Neuronal stem cell (in vitro differentiated cells): ENCODE data around the gene SMG9.
A peak's percentile ranks its signal among the peaks of the same experiment; 100 is the strongest.

Source experiments
- DNase-seq: peaks from one replicate; pipeline ENCODE4 v3.0.0-alpha.2; 2013; ENCODE audit warnings: low spot score
- H2AFZ ChIP-seq: one replicate; pipeline ENCODE4 v1.6.1; 2013; ENCODE audit warnings: mild to moderate bottlenecking, low read length, inconsistent platforms
- H2AK5ac ChIP-seq: 2 replicates; pipeline ENCODE4 v1.6.1; 2013; ENCODE audit warnings: low read depth, mild to moderate bottlenecking, inconsistent platforms, low read length, moderate library complexity, mixed read lengths
- H2BK120ac ChIP-seq: 2 replicates; pipeline ENCODE4 v1.6.1; 2013; ENCODE audit warnings: low read depth, mild to moderate bottlenecking, inconsistent platforms, low read length, moderate library complexity, mixed read lengths
- H2BK12ac ChIP-seq: one replicate; pipeline ENCODE4 v1.6.1; 2013; ENCODE audit warnings: low read length, inconsistent platforms
- H2BK15ac ChIP-seq: 2 replicates; pipeline ENCODE4 v1.6.1; 2013; ENCODE audit warnings: mild to moderate bottlenecking, low read length, inconsistent platforms, mixed read lengths
- H2BK5ac ChIP-seq: one replicate; pipeline ENCODE4 v1.6.1; 2013; ENCODE audit warnings: inconsistent platforms, mild to moderate bottlenecking, low read length, moderate library complexity
- H3K14ac ChIP-seq: one replicate; pipeline ENCODE4 v1.6.1; 2013; ENCODE audit warnings: low read length, inconsistent platforms
- H3K18ac ChIP-seq: 2 replicates; pipeline ENCODE4 v1.6.1; 2013; ENCODE audit warnings: low read length, inconsistent platforms
- H3K23ac ChIP-seq: 2 replicates; pipeline ENCODE4 v1.6.1; 2013; ENCODE audit warnings: low read depth, mild to moderate bottlenecking, mixed read lengths, low read length, inconsistent platforms; ENCODE audit not compliant: poor library complexity
- H3K27ac ChIP-seq: replicated peaks from 3 replicates; pipeline ENCODE4 v1.5.1; 2013; ENCODE audit warnings: low read length, inconsistent platforms
- H3K27me3 ChIP-seq, 3 experiments: 2 replicates each; pipeline ENCODE4 v1.6.1; 2013; ENCODE audit warnings: low read length in 3 of 3, mild to moderate bottlenecking in 2 of 3, inconsistent platforms in 1 of 3, low read depth in 1 of 3, mixed read lengths in 1 of 3, moderate library complexity in 1 of 3; ENCODE audit not compliant: control insufficient read depth in 3 of 3, insufficient read depth in 3 of 3
- H3K36me3 ChIP-seq, 2 donors: replicated peaks in 1 of 2; 2 replicates each; pipeline ENCODE4 v1.6.1; 2013; ENCODE audit warnings: low read length in 2 of 2; ENCODE audit not compliant: control insufficient read depth in 2 of 2, insufficient read depth in 2 of 2
- H3K4ac ChIP-seq: 2 replicates; pipeline ENCODE4 v1.6.1; 2013; ENCODE audit warnings: inconsistent platforms, mild to moderate bottlenecking, low read length, moderate library complexity
- H3K4me1 ChIP-seq, 2 donors: 1 replicate in 1 of 2; 2 replicates in 1 of 2; pipeline ENCODE4 v1.6.1; 2013; ENCODE audit warnings: low read length in 2 of 2, low read depth in 1 of 2; ENCODE audit not compliant: control insufficient read depth in 2 of 2, insufficient read depth in 1 of 2
- H3K4me2 ChIP-seq: one replicate; pipeline ENCODE4 v1.6.1; 2013; ENCODE audit warnings: mild to moderate bottlenecking, low read length, inconsistent platforms; ENCODE audit not compliant: insufficient read depth, poor library complexity, severe bottlenecking
- H3K4me3 ChIP-seq, 2 donors: 2 replicates each; pipeline ENCODE4 v1.5.1; 2013; ENCODE audit warnings: low read length in 2 of 2, mild to moderate bottlenecking in 2 of 2, inconsistent platforms in 1 of 2, moderate library complexity in 1 of 2
- H3K79me1 ChIP-seq: one replicate; pipeline ENCODE4 v1.6.1; 2013; ENCODE audit warnings: low read depth, mild to moderate bottlenecking, inconsistent platforms, low read length, moderate library complexity
- H3K9ac ChIP-seq: one replicate; pipeline ENCODE4 v1.6.1; 2013; ENCODE audit warnings: mild to moderate bottlenecking, low read depth, low read length, inconsistent platforms; ENCODE audit not compliant: poor library complexity
- H3K9me3 ChIP-seq, 2 donors: replicated peaks in 1 of 2; 2 replicates each; pipeline versions ENCODE3 to v1.6.1; 2013; ENCODE audit warnings: low read length in 2 of 2, mild to moderate bottlenecking in 2 of 2, inconsistent platforms in 1 of 2, low read depth in 1 of 2, mixed read lengths in 1 of 2, moderate library complexity in 1 of 2; ENCODE audit not compliant: control insufficient read depth in 2 of 2, insufficient read depth in 1 of 2
- H4K8ac ChIP-seq: one replicate; pipeline ENCODE4 v1.6.1; 2013; ENCODE audit warnings: low read depth, mild to moderate bottlenecking, inconsistent platforms, low read length, moderate library complexity
- H4K91ac ChIP-seq: one replicate; pipeline ENCODE4 v1.6.1; 2013; ENCODE audit warnings: low read length, low read depth, mild to moderate bottlenecking, inconsistent platforms; ENCODE audit not compliant: poor library complexity
- WGBS, 2 donors: extraction: QIAGEN DNeasy Blood & Tissue Kit; methylation state at CpG; one replicate each; pipeline ENCODE4 v1.1.7; 2013; ENCODE audit warnings: missing lambda C conversion rate in 2 of 2, mixed read lengths in 1 of 2; ENCODE audit not compliant: insufficient read length in 2 of 2, insufficient replicate concordance in 1 of 2; ENCODE audit errors: extremely low coverage in 2 of 2; 5-methylcytosine and 5-hydroxymethylcytosine counted together

SMG9 gene

GRCh38 chr19:43797118-43797517, 42.4 kb upstream of the SMG9 start:
- Histone ChIP-seq H3K27ac (no peak overlapping the region), H3K14ac (no peak overlapping the region), H2AK5ac (no peak overlapping the region), H3K23ac (peak overlapping the region; percentile 68), H3K4me3 (no peak overlapping the region), H3K9ac (no peak overlapping the region), H3K27me3 (peaks cover 2 to 59% (median 36%) of the 10 kb centered on the region in 3 experiments), H2BK12ac (no peak overlapping the region), H3K4me1 (peaks cover 5% of the 10 kb centered on the region in 2 donors), H3K18ac (no peak overlapping the region), H3K4ac (no peak overlapping the region), H4K91ac (no peak overlapping the region), H3K79me1 (no peaks in the 10 kb centered on the region), H4K8ac (no peak overlapping the region), H2BK120ac (no peak overlapping the region), H3K9me3 (peaks cover 0 to 9% of the 10 kb centered on the region in 2 donors), H2BK15ac (no peak overlapping the region), H2BK5ac (no peak overlapping the region), H2AFZ (no peak overlapping the region), H3K36me3 (no peaks in the 10 kb centered on the region), H3K4me2 (no peak overlapping the region)
- no CpG with 5 or more reads among the region's 6 CpGs for WGBS, 2 donors
- DNase-seq, result no peak

- no peak overlapping the region for H3K9ac ChIP-seq
- DNase-seq, result no peak
- no peak overlapping the region for H2BK5ac ChIP-seq
- H3K14ac ChIP-seq, result no peak overlapping the region
- H4K8ac ChIP-seq, result no peak overlapping the region
- no peak overlapping the region for H3K4ac ChIP-seq
- H2AFZ ChIP-seq, result no peak overlapping the region
- no peak overlapping the region for H4K91ac ChIP-seq
- no peaks in the 10 kb centered on the region for H3K4me1 ChIP-seq
- H3K79me1 ChIP-seq, result no peaks in the 10 kb centered on the region
- H3K36me3 ChIP-seq, result no peaks in the 10 kb centered on the region
- no peak overlapping the region for H3K18ac ChIP-seq
- H3K27ac ChIP-seq, result no peak overlapping the region
- no peak overlapping the region for H2BK15ac ChIP-seq
- H3K27me3 ChIP-seq, result peaks cover 0 to 5% (median 4%) of the 10 kb centered on the region in 3 experiments
- WGBS, 2 donors, result no CpG with 5 or more reads among the region's 3 CpGs
- H3K4me3 ChIP-seq, result no peak overlapping the region
- no peak overlapping the region for H2BK120ac ChIP-seq
- H3K4me2 ChIP-seq, result no peak overlapping the region
- H3K23ac ChIP-seq, result no peak overlapping the region
- no peak overlapping the region for H2AK5ac ChIP-seq
- no peak overlapping the region for H2BK12ac ChIP-seq
- H3K9me3 ChIP-seq, result peaks cover 0 to 3% of the 10 kb centered on the region in 2 donors
Measured at GRCh38 chr19:43790587-43790986, 35.8 kb upstream of the SMG9 start.

- WGBS, 2 donors, result no CpG with 5 or more reads among the region's 3 CpGs
- no peak overlapping the region for H3K4ac ChIP-seq
- no peak overlapping the region for H2BK120ac ChIP-seq
- H3K9ac ChIP-seq, result no peak overlapping the region
- H3K4me2 ChIP-seq, result no peak overlapping the region
- H4K91ac ChIP-seq, result no peak overlapping the region
- H3K27me3 ChIP-seq, result peaks cover 0 to 4% (median 3%) of the 10 kb centered on the region in 3 experiments
- no peak overlapping the region for H2BK5ac ChIP-seq
- no peak overlapping the region for H4K8ac ChIP-seq
- no peak overlapping the region for H2BK15ac ChIP-seq
- H3K79me1 ChIP-seq, result no peaks in the 10 kb centered on the region
- H3K14ac ChIP-seq, result no peak overlapping the region
- no peak overlapping the region for H2BK12ac ChIP-seq
- no peak overlapping the region for H3K4me3 ChIP-seq
- H3K18ac ChIP-seq, result no peak overlapping the region
- no peak overlapping the region for H2AK5ac ChIP-seq
- no peak overlapping the region for H3K27ac ChIP-seq
- no peaks in the 10 kb centered on the region for H3K36me3 ChIP-seq
- DNase-seq, result peak; percentile 49
- no peaks in the 10 kb centered on the region for H3K9me3 ChIP-seq
- H3K23ac ChIP-seq, result no peak overlapping the region
- H2AFZ ChIP-seq, result no peak overlapping the region
- peaks cover 0 to 6% of the 10 kb centered on the region in 2 donors for H3K4me1 ChIP-seq
Measured at GRCh38 chr19:43789029-43789428, 34.3 kb upstream of the SMG9 start.

- H4K8ac ChIP-seq, result no peak overlapping the region
- no peak overlapping the region for H2BK120ac ChIP-seq
- no peak overlapping the region for H4K91ac ChIP-seq
- H3K4me3 ChIP-seq, result no peak overlapping the region
- H3K36me3 ChIP-seq, result no peaks in the 10 kb centered on the region
- no peak overlapping the region for H3K9ac ChIP-seq
- no peak overlapping the region for H2BK12ac ChIP-seq
- H2AFZ ChIP-seq, result no peak overlapping the region
- DNase-seq, result no peak
- no peaks in the 10 kb centered on the region for H3K9me3 ChIP-seq
- no peak overlapping the region for H2BK5ac ChIP-seq
- H3K27me3 ChIP-seq, result peaks cover 0 to 2% (median 0%) of the 10 kb centered on the region in 3 experiments
- no peak overlapping the region for H3K23ac ChIP-seq
- H3K4ac ChIP-seq, result no peak overlapping the region
- H3K79me1 ChIP-seq, result no peaks in the 10 kb centered on the region
- no peak overlapping the region for H3K27ac ChIP-seq
- H3K14ac ChIP-seq, result no peak overlapping the region
- H2AK5ac ChIP-seq, result no peak overlapping the region
- H3K18ac ChIP-seq, result no peak overlapping the region
- no CpG with 5 or more reads among the region's 1 CpG for WGBS, 2 donors
- no peak overlapping the region for H3K4me2 ChIP-seq
- peaks cover 0 to 6% of the 10 kb centered on the region in 2 donors for H3K4me1 ChIP-seq
- H2BK15ac ChIP-seq, result no peak overlapping the region
Measured at GRCh38 chr19:43786665-43787064, 31.9 kb upstream of the SMG9 start.
